Keratinocyte (primary cell): ENCODE measurements around the gene TBXAS1.

Source experiments
- CTCF ChIP-seq, 3 experiments: IDR thresholded peaks in 1 of 3; conservative IDR thresholded peaks in 1 of 3; optimal IDR thresholded peaks in 1 of 3; 2 replicates in 2 of 3; 3 replicates in 1 of 3; pipeline versions ENCODE3 to v1.5.1; 2011; ENCODE audit warnings: low read length in 3 of 3, mild to moderate bottlenecking in 3 of 3, moderate library complexity in 2 of 3, control low read depth in 1 of 3, inconsistent platforms in 1 of 3; ENCODE audit not compliant: insufficient read depth in 2 of 3; ENCODE audit errors: extremely low read depth in 1 of 3
- EZH2 ChIP-seq: IDR thresholded peaks from one replicate; pipeline ENCODE4 v1.6.1; 2012; ENCODE audit warnings: inconsistent platforms, mild to moderate bottlenecking, low read length, moderate library complexity

- no peak for TF ChIP-seq CTCF (optimal IDR thresholded peaks at IDR 0.05 in 1 of 3, IDR thresholded peaks at IDR 0.05 in 1 of 3, conservative IDR thresholded peaks at IDR 0.05 in 1 of 3; ENCODE audit: extremely low read depth in 1 of 3, insufficient read depth in 2 of 3, low read length in 3 of 3)
- no peak for TF ChIP-seq EZH2
These were observed 164.1 kb downstream of the TBXAS1 start for GRCh38 chr7:139993169-139993568.
